Muscle of leg (tissue), 16 donors: Measurements from ENCODE around the gene CFAP126. TPM values are rescaled to one million over a fixed set of nuclear protein-coding genes. Genes with fewer than 3 reads are reported as not detected.
A peak's percentile ranks its signal among the peaks of the same experiment; 100 is the strongest.
"Not testable (repeated sequence)": the region's sequence is repeated elsewhere in the genome, so short reads cannot be mapped to it uniquely, and the experiment has no call there.

Experiments used
- DNase-seq: peaks from one replicate; pipeline ENCODE4 v3.0.0; 2013
- H3K27ac ChIP-seq: one replicate; pipeline ENCODE4 v1.5.1; 2013; ENCODE audit warnings: mild to moderate bottlenecking, low read length, control low read depth
- H3K27me3 ChIP-seq: one replicate; pipeline ENCODE4 v1.6.1; 2013; ENCODE audit warnings: low read length; ENCODE audit not compliant: control insufficient read depth, insufficient read depth
- H3K36me3 ChIP-seq: one replicate; pipeline ENCODE4 v1.6.1; 2013; ENCODE audit warnings: low read length; ENCODE audit not compliant: control insufficient read depth, insufficient read depth
- H3K4me1 ChIP-seq: one replicate; pipeline ENCODE4 v1.6.1; 2013; ENCODE audit warnings: low read length; ENCODE audit not compliant: control insufficient read depth, insufficient read depth
- H3K4me3 ChIP-seq: one replicate; pipeline ENCODE4 v1.5.1; 2013; ENCODE audit warnings: low read length, control low read depth
- H3K9me3 ChIP-seq: replicated peaks from 2 replicates; pipeline ENCODE4 v1.6.1; 2013; ENCODE audit warnings: low read depth, low read length; ENCODE audit not compliant: control insufficient read depth
- WGBS: methylation state at CpG from one replicate; pipeline ENCODE4 v1.1.5; 2013; ENCODE audit warnings: missing lambda C conversion rate; ENCODE audit not compliant: insufficient coverage; 5-methylcytosine and 5-hydroxymethylcytosine counted together
- long read RNA-seq, 11 donors: transcript quantifications; one replicate each; lab custom pipeline, GENCODE V29; 2026
- polyA plus RNA-seq, 8 donors: library from polyadenylated mRNA; unstranded; fragments of 120-200 nt; gene quantifications; one replicate each; pipeline versions ENCODE4 v1.2.1 to v1.2.3, GENCODE V29; 2013; ENCODE audit warnings: inconsistent platforms in 1 of 8, low replicate concordance in 1 of 8; ENCODE audit not compliant: insufficient read length in 8 of 8, insufficient read depth in 1 of 8
- total RNA-seq: library from RNA; stranded (reverse); fragments of 120-200 nt; gene quantifications from one replicate; pipeline ENCODE4 v1.2.4, GENCODE V29; 2013

The CFAP126 gene, protein sequence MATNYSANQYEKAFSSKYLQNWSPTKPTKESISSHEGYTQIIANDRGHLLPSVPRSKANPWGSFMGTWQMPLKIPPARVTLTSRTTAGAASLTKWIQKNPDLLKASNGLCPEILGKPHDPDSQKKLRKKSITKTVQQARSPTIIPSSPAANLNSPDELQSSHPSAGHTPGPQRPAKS
- total RNA-seq, result not detected
- 1 to 10 TPM in 5 of 8 donors, under 1 TPM in 2, not detected in 1; 0.41 to 2.9 (median 1.5) TPM for polyA plus RNA-seq
- long read RNA-seq, donor 1, result 0 reads
- long read RNA-seq, donor 2, result 0 reads
- long read RNA-seq, donor 3, result 0 reads
- long read RNA-seq, donor 4, partial matches to known transcripts, result 0 of 1 reads
- long read RNA-seq, donor 4, other reads (novel, unspliced or antisense), result 0 of 1 reads
- long read RNA-seq, donor 5, result 0 reads
- long read RNA-seq, donor 6, result 0 reads
- long read RNA-seq, donor 7, result 0 reads
- long read RNA-seq, donor 8, result 0 reads
- long read RNA-seq, donor 9, result 0 reads
- long read RNA-seq, donor 10, result 0 reads
- long read RNA-seq, donor 11, result 0 reads

DNA sequence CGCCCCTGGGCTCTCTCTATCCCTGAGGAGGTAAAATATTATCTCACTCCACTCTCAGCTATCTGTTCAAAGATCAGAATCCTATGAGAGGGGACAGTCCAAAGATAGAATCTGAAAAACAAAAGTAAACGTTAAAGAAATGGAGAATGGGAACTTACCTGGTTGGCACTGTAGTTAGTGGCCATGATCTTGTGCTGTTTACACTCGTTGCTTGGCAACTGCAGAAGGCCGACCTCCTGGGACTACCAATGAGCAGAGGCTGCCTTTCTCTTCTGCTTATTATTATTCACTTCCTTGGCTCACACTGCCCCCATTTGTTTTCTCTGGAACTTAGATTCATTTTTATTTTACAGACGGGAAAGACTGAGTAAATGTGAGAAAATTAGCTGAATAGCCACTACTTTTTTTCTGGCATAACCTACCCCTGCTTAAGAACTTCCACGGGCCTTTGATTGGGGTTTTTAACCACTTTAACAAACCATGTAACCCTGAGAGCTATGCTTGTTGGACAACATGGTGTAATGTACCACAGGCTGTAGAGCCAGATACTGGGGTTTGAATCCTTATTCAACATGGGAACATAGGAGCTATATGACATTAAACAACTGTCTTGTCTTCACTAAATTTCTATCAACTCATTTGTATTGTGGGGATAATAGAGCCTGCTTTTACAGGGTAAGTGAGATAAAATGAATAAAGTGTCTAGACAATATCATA is at the start of gene CFAP126:
Gene CFAP126 (minus strand): TSS at position 193 of the 717 bp plus-strand sequence. CDS start 8 bp downstream, at position 185.
- Histone ChIP-seq H3K4me1 (no peaks in the 10 kb centered on the region), H3K36me3 (peaks cover 30% of the 10 kb centered on the region), H3K27ac (no peak within 1 kb of the TSS), H3K4me3 (no peak within 1 kb of the TSS), H3K9me3 (no peaks in the 10 kb centered on the region), H3K27me3 (no peaks in the 10 kb centered on the region)
- WGBS, result no CpG with 5 or more reads among the region's 6 CpGs
- peak; percentile 80 for DNase-seq

DNA sequence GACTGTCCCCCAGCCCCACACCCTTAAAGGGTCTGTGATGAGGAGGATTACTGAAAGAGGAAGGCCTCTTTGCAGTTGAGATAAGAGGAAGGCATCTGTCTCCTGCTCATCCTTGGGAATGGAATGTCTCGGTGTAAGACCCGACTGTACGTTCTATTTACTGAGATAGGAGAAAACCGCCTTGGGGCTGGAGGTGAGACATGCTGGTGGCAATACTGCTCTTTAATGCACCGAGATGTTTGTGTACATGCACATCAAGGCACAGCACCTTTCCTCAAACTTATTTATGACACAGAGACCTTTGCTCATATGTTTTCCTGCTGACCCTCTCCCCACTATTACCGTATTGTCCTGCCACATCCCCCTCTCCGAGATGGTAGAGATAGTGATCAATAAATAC is 45.4 kb upstream of the CFAP126 start:
- H3K9me3 ChIP-seq, DNase-seq, H3K4me1 ChIP-seq, H3K4me3 ChIP-seq, H3K27ac ChIP-seq, H3K27me3 ChIP-seq, H3K36me3 ChIP-seq: not testable (repeated sequence)
- WGBS, result 86% methylated on average over 3 of the region's 7 CpGs

DNA sequence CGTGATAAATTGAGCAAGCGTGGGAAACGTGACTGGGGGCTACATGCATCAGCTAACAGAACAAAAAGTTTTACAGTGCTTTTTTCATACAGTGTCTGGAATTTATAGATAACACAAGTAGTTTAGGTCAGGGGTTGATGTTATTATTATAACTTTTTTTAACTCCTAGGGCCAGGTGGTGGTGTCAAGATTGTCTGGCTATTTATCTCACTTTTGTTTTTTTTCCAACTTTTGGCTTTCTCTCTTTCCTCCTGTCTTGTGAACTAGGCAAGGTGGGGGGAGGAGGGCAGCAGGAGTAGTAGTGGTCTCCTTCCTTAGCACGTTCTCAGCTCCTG is 42.9 kb upstream of the CFAP126 start:
- H3K27me3 ChIP-seq, H3K4me1 ChIP-seq, H3K36me3 ChIP-seq, DNase-seq, H3K9me3 ChIP-seq, H3K27ac ChIP-seq, H3K4me3 ChIP-seq: not testable (repeated sequence)
- 60% methylated on average over 1 of the region's 4 CpGs for WGBS

DNA sequence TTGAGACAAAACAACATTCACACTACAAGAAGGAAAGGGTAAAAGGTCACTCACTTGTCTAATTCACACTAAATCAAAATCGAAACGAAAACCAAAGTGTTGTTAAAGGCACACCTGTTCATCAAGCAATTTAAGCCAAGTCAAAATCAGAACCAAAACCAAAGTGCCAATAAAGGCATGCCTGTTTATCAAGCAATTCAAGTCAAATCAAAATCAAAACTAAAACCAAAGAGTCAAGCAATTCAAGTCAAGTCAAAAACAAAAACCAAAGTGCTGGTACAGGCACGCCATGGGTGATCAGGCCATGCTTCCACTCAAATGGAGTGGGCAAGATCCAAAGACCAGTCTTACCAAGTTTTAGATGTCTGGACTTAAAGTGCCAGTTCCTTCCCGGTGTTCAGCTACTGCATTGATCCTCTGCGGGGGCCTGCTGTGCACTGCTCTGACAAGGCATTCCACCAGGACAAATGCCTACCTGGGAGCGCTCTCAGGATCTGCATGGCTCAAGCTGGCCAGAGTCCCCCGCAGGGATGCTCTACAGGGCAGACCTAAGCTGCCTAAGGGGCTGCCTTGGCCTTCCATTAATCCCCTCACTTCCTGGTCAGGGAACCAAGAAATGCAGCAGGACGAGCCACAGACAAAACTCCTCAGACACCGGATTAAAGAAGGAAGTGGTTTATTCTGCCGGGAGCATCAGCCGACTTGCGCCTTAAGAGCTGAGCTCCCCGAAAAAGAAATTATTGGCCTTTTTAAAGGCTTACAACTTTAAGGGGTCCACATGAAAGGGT is 42.4 kb upstream of the CFAP126 start:
- WGBS, result 89% methylated on average over 9 of the region's 13 CpGs
- H3K36me3 ChIP-seq, H3K4me3 ChIP-seq, H3K4me1 ChIP-seq, H3K27me3 ChIP-seq, DNase-seq, H3K9me3 ChIP-seq, H3K27ac ChIP-seq: not testable (repeated sequence)

DNA sequence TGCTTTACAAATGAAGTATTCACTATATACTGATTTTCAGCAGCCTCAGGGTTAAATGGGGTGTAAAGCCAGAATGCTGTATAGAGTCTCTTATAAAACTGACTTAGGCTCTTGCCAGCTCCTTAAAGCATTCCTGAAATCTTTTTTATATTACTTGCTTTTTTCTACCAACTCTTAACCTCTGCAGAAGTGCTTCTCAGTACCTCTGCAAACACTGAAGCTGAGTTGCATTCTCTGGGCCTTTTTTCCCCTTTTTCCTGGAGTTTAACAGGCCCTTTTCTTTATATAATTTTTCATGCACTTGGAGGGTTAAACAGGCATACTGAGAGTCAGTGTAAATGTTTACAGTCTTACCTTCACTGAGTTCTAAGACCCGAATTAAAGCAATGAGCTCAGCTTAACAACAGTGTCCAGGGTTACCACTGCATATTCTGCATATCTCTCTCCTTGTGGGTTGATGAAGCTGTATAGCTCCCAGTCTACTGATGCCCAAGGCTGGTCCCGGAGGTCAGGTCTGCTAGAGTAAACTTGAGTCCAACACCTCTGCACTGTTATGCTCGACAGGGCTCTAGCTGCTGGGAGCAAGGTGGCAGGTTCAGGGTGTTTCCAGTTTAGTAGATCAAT is 40.9 kb upstream of the CFAP126 start:
- Histone ChIP-seq H3K36me3 (no peaks in the 10 kb centered on the region), H3K9me3 (no peaks in the 10 kb centered on the region), H3K27me3 (peaks cover 4% of the 10 kb centered on the region), H3K4me3 (no peak overlapping the region), H3K27ac (no peak overlapping the region), H3K4me1 (no peaks in the 10 kb centered on the region)
- WGBS, result 67% methylated on average over 1 of the region's 3 CpGs
- no peak for DNase-seq

DNA sequence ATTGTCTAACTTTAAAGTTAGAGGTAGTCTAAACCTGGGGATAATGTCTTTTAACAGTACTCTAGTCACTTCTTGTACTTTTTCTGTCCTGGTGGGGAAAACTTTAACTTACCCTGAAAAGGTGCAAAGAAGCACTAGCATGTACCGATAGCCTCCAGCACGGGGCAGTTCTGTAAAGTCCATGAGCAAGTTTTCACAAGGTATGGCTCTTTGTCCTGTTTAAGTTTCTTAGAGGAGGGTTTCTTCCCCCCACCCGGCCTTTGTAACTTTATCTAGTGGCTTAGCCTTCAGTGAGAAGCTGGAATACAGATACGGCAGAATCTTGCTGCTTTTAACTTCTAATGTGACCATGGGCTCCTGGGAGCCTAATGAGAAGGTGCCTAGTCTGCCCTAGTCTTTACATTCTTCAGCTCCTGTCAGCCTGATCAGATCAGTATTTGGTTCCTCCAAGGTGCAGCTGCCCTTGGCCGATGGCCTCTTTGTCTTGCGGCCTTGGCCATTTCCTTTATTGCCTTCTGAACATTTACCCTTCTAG is 39.8 kb upstream of the CFAP126 start:
- no peak overlapping the region for H3K27ac ChIP-seq
- no peaks in the 10 kb centered on the region for H3K9me3 ChIP-seq
- DNase-seq, result no peak
- H3K27me3 ChIP-seq, result peaks cover 4% of the 10 kb centered on the region
- WGBS, result 68% methylated on average over 4 of the region's 6 CpGs
- no peaks in the 10 kb centered on the region for H3K4me1 ChIP-seq
- no peak overlapping the region for H3K4me3 ChIP-seq
- no peaks in the 10 kb centered on the region for H3K36me3 ChIP-seq

DNA sequence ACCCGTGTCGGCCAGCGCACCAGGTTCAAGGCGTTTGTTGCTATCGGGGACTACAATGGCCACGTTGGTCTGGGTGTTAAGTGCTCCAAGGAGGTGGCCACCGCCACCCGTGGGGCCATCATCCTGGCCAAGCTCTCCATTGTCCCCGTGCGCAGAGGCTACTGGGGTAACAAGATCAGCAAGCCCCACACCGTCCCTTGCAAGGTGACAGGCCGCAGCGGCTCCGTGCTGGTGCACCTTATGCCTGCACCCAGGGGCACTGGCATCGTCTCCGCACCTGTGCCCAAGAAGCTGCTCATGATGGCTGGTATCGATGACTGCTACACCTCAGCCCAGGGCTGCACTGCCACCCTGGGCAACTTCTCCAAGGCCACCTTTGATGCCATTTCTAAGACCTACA is 38.9 kb upstream of the CFAP126 start:
- not testable (repeated sequence) for H3K36me3 ChIP-seq, H3K4me3 ChIP-seq, H3K4me1 ChIP-seq, DNase-seq, H3K27me3 ChIP-seq, H3K9me3 ChIP-seq, H3K27ac ChIP-seq
- 96% methylated on average over 14 of the region's 17 CpGs for WGBS

DNA sequence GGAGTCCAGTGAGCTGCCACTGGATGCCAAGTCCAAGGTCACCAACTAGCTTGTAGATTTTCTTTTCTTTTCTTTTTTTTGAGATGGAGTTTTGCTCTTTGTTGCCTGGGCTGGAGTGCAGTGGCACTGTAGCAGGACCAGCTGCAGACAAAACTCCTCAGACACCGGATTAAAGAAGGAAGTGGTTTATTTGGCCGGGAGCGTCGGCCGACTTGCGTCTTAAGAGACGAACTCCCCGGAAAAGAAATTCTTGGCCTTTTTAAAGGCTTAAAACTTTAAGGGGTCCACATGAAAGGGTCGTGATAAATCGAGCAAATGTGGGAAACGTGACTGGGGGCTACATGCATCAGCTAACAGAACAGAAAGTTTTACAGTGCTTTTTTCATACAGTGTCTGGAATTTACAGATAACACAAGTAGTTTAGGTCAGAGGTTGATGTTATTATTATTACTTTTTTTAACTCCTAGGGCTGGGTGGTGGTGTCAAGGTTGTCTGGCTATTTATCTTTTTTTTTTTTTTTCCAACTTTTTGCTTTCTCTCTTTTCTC is 36.4 kb upstream of the CFAP126 start:
- Histone ChIP-seq H3K27ac (no peak overlapping the region), H3K4me1 (peaks cover 6% of the 10 kb centered on the region), H3K36me3 (no peaks in the 10 kb centered on the region), H3K9me3 (no peaks in the 10 kb centered on the region), H3K27me3 (peaks cover 4% of the 10 kb centered on the region), H3K4me3 (no peak overlapping the region)
- no peak for DNase-seq
- 50% methylated on average over 8 of the region's 11 CpGs for WGBS

DNA sequence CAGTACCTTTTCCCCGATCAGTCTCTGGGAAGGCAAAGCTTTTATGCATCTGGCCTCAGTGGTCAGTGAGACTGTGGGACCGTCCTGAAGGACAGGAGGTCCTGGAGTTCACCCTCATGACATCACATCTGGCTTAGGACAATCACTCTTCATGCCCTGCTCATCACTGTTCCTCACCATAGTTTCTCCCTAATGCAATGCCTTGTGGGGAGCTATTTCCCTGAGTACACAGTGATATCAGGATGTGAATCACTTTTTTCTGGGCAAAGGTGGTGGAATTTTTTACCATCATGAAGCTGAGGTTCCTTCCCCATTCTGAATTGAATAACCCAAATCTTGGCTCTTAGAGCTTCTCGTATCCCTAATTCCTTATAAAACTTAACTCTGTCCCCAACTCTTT is 34.8 kb upstream of the CFAP126 start:
- H3K9me3 ChIP-seq, result no peaks in the 10 kb centered on the region
- DNase-seq, result no peak
- H3K27me3 ChIP-seq, result peaks cover 4% of the 10 kb centered on the region
- peaks cover 11% of the 10 kb centered on the region for H3K4me1 ChIP-seq
- 100% methylated on average over 2 of the region's 3 CpGs for WGBS
- no peaks in the 10 kb centered on the region for H3K36me3 ChIP-seq
- H3K4me3 ChIP-seq, result no peak overlapping the region
- no peak overlapping the region for H3K27ac ChIP-seq
